Mesenteric fat pad (tissue), 1 donor: ENCODE measurements around the gene OR52J3. TPM values are rescaled to one million over a fixed set of nuclear protein-coding genes. Genes with fewer than 3 reads are reported as not detected.
"Not testable (repeated sequence)": the region's sequence is repeated elsewhere in the genome, so short reads cannot be mapped to it uniquely, and the experiment has no call there.

Experiments
- DNase-seq: peaks from one replicate; pipeline ENCODE4 v3.0.0-alpha.2; 2020; ENCODE audit warnings: low spot score
- long read RNA-seq: library from polyadenylated mRNA; unstranded; transcript quantifications from one replicate; pipeline ENCODE4 v2.0.0, GENCODE V29; 2020
- total RNA-seq: library from RNA; stranded (reverse); fragmentation: NEBNext Ultra II Directional; extraction: Animal tissue kit (Norgen Biotek cat#: 25700); gene quantifications from one replicate; pipeline ENCODE4 v1.2.1, GENCODE V29; 2021
- donor health status: DM: yes; HTN: yes; CAD: no.

Gene OR52J3
- not detected for total RNA-seq
- long read RNA-seq: 0 reads

- no peak for DNase-seq
Measured at GRCh38 chr11:5046226-5046625, at the start of gene OR52J3. Gene OR52J3 (plus strand): TSS chr11:5046526. CDS start chr11:5046526, 0 bp downstream.

- DNase-seq: no peak
Measured at GRCh38 chr11:5004424-5005274, 41.7 kb upstream of the OR52J3 start.

GRCh38 chr11:5007561-5007960, 38.8 kb upstream of the OR52J3 start:
- no peak for DNase-seq

GRCh38 chr11:5011254-5011653, 35.1 kb upstream of the OR52J3 start:
- no peak for DNase-seq

- no peak for DNase-seq
Measured at GRCh38 chr11:5013012-5013411, 33.3 kb upstream of the OR52J3 start.

GRCh38 chr11:5021996-5022395, 24.3 kb upstream of the OR52J3 start:
- no peak for DNase-seq

- DNase-seq: no peak
Measured at GRCh38 chr11:5036669-5037068, 9.7 kb upstream of the OR52J3 start.

GRCh38 chr11:5037926-5038325, 8.4 kb upstream of the OR52J3 start:
- DNase-seq: no peak

- no peak for DNase-seq
Measured at GRCh38 chr11:5038341-5038740, 8.0 kb upstream of the OR52J3 start.

- no peak for DNase-seq
Measured at GRCh38 chr11:5040876-5041275, 5.5 kb upstream of the OR52J3 start.

GRCh38 chr11:5042091-5042490, 4.2 kb upstream of the OR52J3 start:
- no peak for DNase-seq

- DNase-seq: no peak
Measured at GRCh38 chr11:5043380-5043779, 2.9 kb upstream of the OR52J3 start.

GRCh38 chr11:5046754-5047330, 516 bp downstream of the OR52J3 start:
- DNase-seq: no peak

GRCh38 chr11:5058679-5059078, 12.4 kb downstream of the OR52J3 start:
- DNase-seq: not testable (repeated sequence)

GRCh38 chr11:5059391-5059790, 13.1 kb downstream of the OR52J3 start, which contains the start of gene OR52E2:
Gene OR52E2 (minus strand): TSS chr11:5059627. CDS start chr11:5059627, 0 bp downstream.
- no peak for DNase-seq

GRCh38 chr11:5065027-5065426, 18.7 kb downstream of the OR52J3 start:
- no peak for DNase-seq

GRCh38 chr11:5069272-5069671, 22.9 kb downstream of the OR52J3 start, which contains the start of gene OR52E1:
Gene OR52E1 (plus strand): TSS chr11:5069572.
- no peak for DNase-seq

- DNase-seq: no peak
Measured at GRCh38 chr11:5071799-5072198, 25.5 kb downstream of the OR52J3 start.

GRCh38 chr11:5081405-5081804, 35.1 kb downstream of the OR52J3 start:
- DNase-seq: no peak

- no peak for DNase-seq
Measured at GRCh38 chr11:5083602-5084001, 37.3 kb downstream of the OR52J3 start.

- DNase-seq: no peak
Measured at GRCh38 chr11:5088556-5088955, 42.2 kb downstream of the OR52J3 start.

- DNase-seq: no peak
Measured at GRCh38 chr11:5090668-5091067, 44.3 kb downstream of the OR52J3 start.
